ENCODE results near the gene RBL1.
"Not testable (repeated sequence)": the region's sequence is repeated elsewhere in the genome, so short reads cannot be mapped to it uniquely, and the experiment has no call there.

RBL1 gene

DNA sequence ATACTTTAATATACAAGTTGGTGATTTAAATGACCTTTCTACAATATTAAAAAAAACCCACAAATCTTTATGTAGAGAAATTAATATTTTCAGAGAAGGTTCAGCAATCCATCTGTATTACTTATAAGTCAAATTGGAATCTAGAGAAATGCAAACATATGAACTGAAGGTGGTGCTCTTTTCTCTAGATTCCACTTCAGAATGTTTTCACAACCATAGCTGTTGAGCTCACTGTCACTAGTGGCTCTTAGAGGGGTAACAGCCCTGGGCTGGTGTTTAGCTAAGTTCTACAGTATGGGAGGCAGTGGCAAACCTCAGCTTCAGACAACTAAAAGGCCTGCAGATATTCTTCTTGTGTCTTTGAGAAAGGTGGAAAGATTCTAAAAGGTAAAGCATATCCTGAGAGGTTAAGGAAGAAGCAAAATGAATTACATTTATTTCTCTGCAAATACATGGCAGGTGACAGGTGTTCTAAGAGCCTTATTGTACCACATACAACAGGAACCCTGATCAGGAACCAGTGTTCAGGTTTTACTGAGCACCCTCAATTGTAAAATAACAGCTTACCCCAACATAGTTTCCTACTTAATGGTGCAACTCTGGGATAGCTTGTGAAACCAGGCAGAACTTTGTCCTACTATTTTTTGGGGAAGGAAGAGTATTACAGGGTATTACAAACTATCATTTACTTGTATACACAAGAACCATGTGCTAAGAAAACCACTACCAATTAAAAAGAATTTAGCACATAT is 87.7 kb downstream of the RBL1 start:
- peak; percentile 74 for DNase-seq (ENCODE audit: low read depth)
- TF ChIP-seq POLR2A (IDR thresholded peaks at IDR 0.05; ENCODE audit: extremely low read depth, insufficient read length), result no peak
- TF ChIP-seq, protein P1, sequence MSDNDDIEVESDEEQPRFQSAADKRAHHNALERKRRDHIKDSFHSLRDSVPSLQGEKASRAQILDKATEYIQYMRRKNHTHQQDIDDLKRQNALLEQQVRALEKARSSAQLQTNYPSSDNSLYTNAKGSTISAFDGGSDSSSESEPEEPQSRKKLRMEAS (IDR thresholded peaks at IDR 0.05; ENCODE audit: low read depth, low read length), result no peak
- TF ChIP-seq MYC (IDR thresholded peaks at IDR 0.05; ENCODE audit: low read depth, low read length), result no peak
- TF ChIP-seq, protein P2, sequence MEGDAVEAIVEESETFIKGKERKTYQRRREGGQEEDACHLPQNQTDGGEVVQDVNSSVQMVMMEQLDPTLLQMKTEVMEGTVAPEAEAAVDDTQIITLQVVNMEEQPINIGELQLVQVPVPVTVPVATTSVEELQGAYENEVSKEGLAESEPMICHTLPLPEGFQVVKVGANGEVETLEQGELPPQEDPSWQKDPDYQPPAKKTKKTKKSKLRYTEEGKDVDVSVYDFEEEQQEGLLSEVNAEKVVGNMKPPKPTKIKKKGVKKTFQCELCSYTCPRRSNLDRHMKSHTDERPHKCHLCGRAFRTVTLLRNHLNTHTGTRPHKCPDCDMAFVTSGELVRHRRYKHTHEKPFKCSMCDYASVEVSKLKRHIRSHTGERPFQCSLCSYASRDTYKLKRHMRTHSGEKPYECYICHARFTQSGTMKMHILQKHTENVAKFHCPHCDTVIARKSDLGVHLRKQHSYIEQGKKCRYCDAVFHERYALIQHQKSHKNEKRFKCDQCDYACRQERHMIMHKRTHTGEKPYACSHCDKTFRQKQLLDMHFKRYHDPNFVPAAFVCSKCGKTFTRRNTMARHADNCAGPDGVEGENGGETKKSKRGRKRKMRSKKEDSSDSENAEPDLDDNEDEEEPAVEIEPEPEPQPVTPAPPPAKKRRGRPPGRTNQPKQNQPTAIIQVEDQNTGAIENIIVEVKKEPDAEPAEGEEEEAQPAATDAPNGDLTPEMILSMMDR (IDR thresholded peaks at IDR 0.05; ENCODE audit: low read depth, low read length), result no peak
- H3K4me3 ChIP-seq (ENCODE audit: low read depth, low read length), result no peak overlapping the region

- not testable (repeated sequence) for H3K4me3 ChIP-seq (ENCODE audit: low read depth, low read length)
- DNase-seq (ENCODE audit: low read depth), result peak; percentile 92
These were observed 90.5 kb downstream of the RBL1 start for GRCh38 chr20:37005062-37005942.

DNA sequence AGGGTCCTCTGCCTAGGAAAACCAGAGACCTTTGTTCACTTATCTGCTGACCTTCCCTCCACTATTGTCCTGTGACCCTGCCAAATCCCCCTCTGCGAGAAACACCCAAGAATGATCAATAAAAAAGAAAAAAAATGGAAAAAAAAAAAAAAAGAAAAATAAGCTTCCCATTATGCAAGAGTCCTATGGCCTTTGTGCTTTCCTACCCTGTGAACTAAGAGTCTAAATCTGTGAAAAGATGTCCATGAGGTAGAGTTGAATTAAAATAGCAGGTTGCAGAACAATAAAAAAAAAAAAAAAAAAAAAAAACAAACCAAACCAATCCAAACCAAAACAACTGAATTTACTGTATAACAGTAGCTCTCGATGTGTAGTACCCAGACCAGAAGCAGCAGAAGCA is 94.2 kb downstream of the RBL1 start:
- not testable (repeated sequence) for DNase-seq (ENCODE audit: low read depth); H3K4me3 ChIP-seq (ENCODE audit: low read depth, low read length)

GRCh38 chr20:37000171-37000570 is 95.6 kb downstream of the RBL1 start:
- not testable (repeated sequence) for DNase-seq (ENCODE audit: low read depth); H3K4me3 ChIP-seq (ENCODE audit: low read depth, low read length)

DNA sequence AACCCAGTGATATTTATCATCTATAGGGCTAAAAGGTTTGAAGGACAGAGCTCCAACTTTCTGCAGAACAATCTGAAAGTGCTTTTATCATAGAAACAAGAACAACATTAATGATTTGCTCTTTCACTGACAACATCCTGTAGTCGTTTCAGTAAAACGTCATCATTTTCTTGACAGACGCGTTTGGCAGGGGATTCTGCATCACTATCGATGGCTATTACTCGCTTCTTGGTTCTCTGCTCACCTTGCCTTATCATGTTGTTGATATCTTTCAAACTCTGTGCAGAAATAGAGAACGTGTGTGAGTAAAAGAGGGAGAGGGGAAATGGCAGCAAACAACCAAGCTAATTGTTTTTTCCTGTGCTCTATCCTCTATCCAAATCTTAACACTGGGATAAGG is 97.1 kb downstream of the RBL1 start:
- no peak for DNase-seq (ENCODE audit: low read depth)
- H3K4me3 ChIP-seq (ENCODE audit: low read depth, low read length), result no peak overlapping the region
- no peak for TF ChIP-seq POLR2A (IDR thresholded peaks at IDR 0.05; ENCODE audit: extremely low read depth, insufficient read length)
- TF ChIP-seq, protein P1 (IDR thresholded peaks at IDR 0.05; ENCODE audit: low read depth, low read length), result no peak

- TF ChIP-seq MYC (IDR thresholded peaks at IDR 0.05; ENCODE audit: low read depth, low read length) (no peak), POLR2A (IDR thresholded peaks at IDR 0.05; ENCODE audit: extremely low read depth, insufficient read length) (no peak)
- TF ChIP-seq, protein P1 (IDR thresholded peaks at IDR 0.05; ENCODE audit: low read depth, low read length), result no peak
- TF ChIP-seq, protein P2 (IDR thresholded peaks at IDR 0.05; ENCODE audit: low read depth, low read length), result no peak
- DNase-seq (ENCODE audit: low read depth), result no peak
- no peak overlapping the region for H3K4me3 ChIP-seq (ENCODE audit: low read depth, low read length)
These were observed 98.7 kb downstream of the RBL1 start for GRCh38 chr20:36997121-36997520.

DNA sequence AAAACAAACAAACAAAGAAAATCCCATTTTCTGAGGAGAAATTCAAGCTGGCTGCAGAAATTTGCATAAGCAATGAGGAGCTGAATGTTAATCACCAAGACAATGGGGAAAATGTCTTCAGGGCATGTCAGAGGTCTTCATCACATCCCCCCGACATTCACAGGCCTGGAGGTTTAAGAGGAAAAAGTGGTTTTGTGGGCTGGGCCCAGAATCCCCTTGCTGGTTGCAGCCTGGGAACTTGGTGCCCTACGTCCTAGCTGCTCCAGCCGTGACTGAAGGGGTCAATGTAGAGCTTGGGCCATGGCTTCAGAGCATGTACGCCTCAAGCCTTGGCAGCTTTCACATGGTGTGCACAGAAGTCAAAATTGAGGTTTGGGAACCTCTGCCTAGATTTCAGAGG is 101.6 kb downstream of the RBL1 start:
- DNase-seq (ENCODE audit: low read depth); H3K4me3 ChIP-seq (ENCODE audit: low read depth, low read length): not testable (repeated sequence)

DNA sequence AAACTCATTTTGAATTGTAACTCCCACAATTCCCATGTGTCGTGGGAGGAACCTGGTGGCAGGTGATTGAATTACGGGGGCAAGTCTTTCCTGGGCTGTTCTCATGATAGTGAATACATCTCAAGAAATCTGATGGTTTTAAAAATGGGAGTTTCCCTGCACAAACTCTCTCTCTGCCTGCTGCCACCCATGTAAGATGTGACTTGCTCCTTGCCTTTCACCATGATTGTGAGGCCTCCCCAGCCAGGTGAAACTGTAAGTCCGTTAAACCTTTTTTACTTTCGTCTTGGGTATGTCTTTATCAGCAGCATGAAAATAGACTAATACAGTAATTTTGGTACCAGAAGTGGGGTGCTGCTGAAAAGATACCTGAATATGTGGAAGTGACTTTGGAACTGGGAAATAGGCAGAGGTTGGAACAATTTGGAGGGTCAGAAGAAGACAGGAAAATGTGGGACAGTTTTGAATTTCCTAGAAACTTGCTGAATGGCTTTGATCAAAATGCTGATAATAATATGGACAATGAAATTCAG is 102.9 kb downstream of the RBL1 start:
- TF ChIP-seq, protein P1 (IDR thresholded peaks at IDR 0.05; ENCODE audit: low read depth, low read length), result no peak
- no peak for TF ChIP-seq MYC (IDR thresholded peaks at IDR 0.05; ENCODE audit: low read depth, low read length)
- no peak for TF ChIP-seq POLR2A (IDR thresholded peaks at IDR 0.05; ENCODE audit: extremely low read depth, insufficient read length)
- TF ChIP-seq, protein P2 (IDR thresholded peaks at IDR 0.05; ENCODE audit: low read depth, low read length), result no peak

More for the DNA sequence above, 102.9 kb downstream of the RBL1 start:
- DNase-seq (ENCODE audit: low read depth), result no peak
- no peak overlapping the region for H3K4me3 ChIP-seq (ENCODE audit: low read depth, low read length)

All from NB4 (cell line).